Measurements from ENCODE around the gene CFAP70. TPM values are rescaled to one million over a fixed set of nuclear protein-coding genes. Genes with fewer than 3 reads are reported as not detected.
A peak's percentile ranks its signal among the peaks of the same experiment; 100 is the strongest.

Gene CFAP70
- total RNA-seq, 1 experiment from 2014 or later = not detected

- DNase-seq (ENCODE audit: low read depth) = no peak
Measured at GRCh38 chr10:73215749-73216148, 142.9 kb downstream of the CFAP70 start.

- no peak for DNase-seq (ENCODE audit: low read depth)
Measured at GRCh38 chr10:73211106-73211811, 147.4 kb downstream of the CFAP70 start.

GRCh38 chr10:73210395-73211105 is 148.1 kb downstream of the CFAP70 start:
- no peak for DNase-seq (ENCODE audit: low read depth)

- peak; percentile 35 for DNase-seq (ENCODE audit: low read depth)
Measured at GRCh38 chr10:73209705-73210104, 149.0 kb downstream of the CFAP70 start.

- DNase-seq (ENCODE audit: low read depth) = no peak
Measured at GRCh38 chr10:73207883-73208282, 150.8 kb downstream of the CFAP70 start.

GRCh38 chr10:73206385-73206784 is 152.3 kb downstream of the CFAP70 start:
- DNase-seq (ENCODE audit: low read depth) = no peak

- DNase-seq (ENCODE audit: low read depth) = no peak
Measured at GRCh38 chr10:73205890-73206289, 152.8 kb downstream of the CFAP70 start.

GRCh38 chr10:73205081-73205480 is 153.6 kb downstream of the CFAP70 start:
- DNase-seq (ENCODE audit: low read depth) = no peak

Other genes with a start within 250 kb of the CFAP70 start
- gene NUDT13, start 248.4 kb downstream of the CFAP70 start, total RNA-seq (2014; rRNA removed; shearing (Covaris generic)) = not detected in 2 replicates
- 34.4 and 34.5 TPM in 2 replicates for gene ECD, start 190.9 kb downstream of the CFAP70 start, total RNA-seq (2014; rRNA removed; shearing (Covaris generic))
- 6.8 and 10.3 TPM in 2 replicates for gene FAM149B1, start 190.7 kb downstream of the CFAP70 start, total RNA-seq (2014; rRNA removed; shearing (Covaris generic))
- 58.5 and 63.3 TPM in 2 replicates for gene DNAJC9, start 111.6 kb downstream of the CFAP70 start, total RNA-seq (2014; rRNA removed; shearing (Covaris generic))
- gene MRPS16, start 106.2 kb downstream of the CFAP70 start, total RNA-seq (2014; rRNA removed; shearing (Covaris generic)) = 54.2 and 66.5 TPM in 2 replicates
- 121 and 151 TPM in 2 replicates for gene ANXA7, start 55.2 kb upstream of the CFAP70 start, total RNA-seq (2014; rRNA removed; shearing (Covaris generic))
- gene MSS51, start 74.7 kb upstream of the CFAP70 start, total RNA-seq (2014; rRNA removed; shearing (Covaris generic)) = 0.10 TPM in 1 of 2 replicates, not detected in the other
- 8.3 and 16.9 TPM in 2 replicates for gene PPP3CB, start 137.2 kb upstream of the CFAP70 start, total RNA-seq (2014; rRNA removed; shearing (Covaris generic))
- 6.8 and 13.5 TPM in 2 replicates for gene USP54, start 232.5 kb upstream of the CFAP70 start, total RNA-seq (2014; rRNA removed; shearing (Covaris generic))

All from M059J (cell line).